K562 (cell line): ENCODE results near the gene CPNE2. TPM values are rescaled to one million over a fixed set of nuclear protein-coding genes. Genes with fewer than 3 reads are reported as not detected.

ENCODE experiments used
- ATAC-seq: fragments of 200-7000 bp; cut with Tn5 transposase; 3 replicates; pipeline ENCODE4 v1.9.1; 2020; ENCODE audit warnings: moderate library complexity
- BruUV-seq: library from RNA; stranded (reverse); fragments of 400-500 nt; replicated peaks from 2 replicates; lab custom pipeline; 2021; lab: Mats Ljungman, UMichigan
- CTCF ChIA-PET: fragments of 300-600 bp; formaldehyde crosslinking; extraction: SDS; loops from one replicate; lab custom pipeline; 2021; ENCODE audit warnings: low intra/inter-chr PET ratio; lab: Yijun Ruan, JAX
- POLR2A ChIA-PET: fragments of 300-600, 350-650 bp; sonication (Branson Sonifier 250); formaldehyde crosslinking; extraction: SDS; loops from one replicate; lab custom pipeline; 2021; ENCODE audit warnings: antibody characterized with exemption, inconsistent platforms; lab: Yijun Ruan, JAX
- DNase-seq, 4 experiments: peaks; one replicate each; pipeline versions ENCODE4 v3.0.0 to v3.0.0-alpha.2; 2011 to 2018; ENCODE audit warnings: low spot score in 3 of 4, mixed read lengths in 3 of 4; ENCODE audit errors: extremely low read depth in 1 of 4
- FAIRE-seq: peaks from 2 replicates; lab custom pipeline; 2011; peaks lifted over from hg19 to GRCh38; lab: Jason Lieb, UNC
- H2AFZ ChIP-seq: 2 replicates; pipeline ENCODE4 v1.6.0; 2011; ENCODE audit warnings: low read depth, low read length, control low read depth, inconsistent platforms
- H3K27ac ChIP-seq: fragments of 200-600 bp; 3 replicates; pipeline ENCODE4 v1.8.0; 2011; ENCODE audit warnings: low read depth, mild to moderate bottlenecking, control low read depth, inconsistent platforms, low read length, moderate library complexity, mixed read lengths; ENCODE audit errors: extremely low read depth
- H3K27me3 ChIP-seq, 2 experiments: fragments of 300-600 bp in 1 of 2; 2 replicates in 1 of 2; 3 replicates in 1 of 2; pipeline versions ENCODE4 v1.6.0 to v1.8.0; 2011; ENCODE audit warnings: inconsistent platforms in 2 of 2, low read length in 2 of 2, mild to moderate bottlenecking in 1 of 2, mixed read lengths in 1 of 2, moderate library complexity in 1 of 2; ENCODE audit not compliant: control insufficient read depth in 2 of 2, insufficient read depth in 2 of 2
- H3K36me3 ChIP-seq: fragments of 300-600 bp; 3 replicates; pipeline ENCODE4 v1.8.0; 2011; ENCODE audit warnings: mild to moderate bottlenecking, low read length, inconsistent platforms; ENCODE audit not compliant: control insufficient read depth, insufficient read depth
- H3K4me1 ChIP-seq, 2 experiments: fragments of 200-600 bp in 1 of 2; replicated peaks in 1 of 2; 2 replicates in 1 of 2; 3 replicates in 1 of 2; pipeline versions ENCODE4 v1.5.1 to v1.8.0; 2011; ENCODE audit warnings: inconsistent platforms in 2 of 2, low read length in 2 of 2, mild to moderate bottlenecking in 1 of 2, mixed read lengths in 1 of 2, moderate library complexity in 1 of 2; ENCODE audit not compliant: control insufficient read depth in 2 of 2, insufficient read depth in 2 of 2
- H3K4me2 ChIP-seq: 2 replicates; pipeline ENCODE4 v1.6.1; 2011; ENCODE audit warnings: low read length, control low read depth, inconsistent platforms, mixed read lengths; ENCODE audit not compliant: insufficient read depth
- H3K4me3 ChIP-seq: fragments of 200-600 bp; sonication (generic), shearing (Covaris generic); 2 replicates; pipeline ENCODE4 v1.5.1; 2016; ENCODE audit warnings: control low read depth, inconsistent platforms
- H3K79me2 ChIP-seq: fragments of 200-600 bp; 3 replicates; pipeline ENCODE4 v1.8.0; 2011; ENCODE audit warnings: low read length, inconsistent platforms; ENCODE audit not compliant: control insufficient read depth, insufficient read depth
- H3K9ac ChIP-seq, 2 experiments: 2 replicates each; pipeline versions ENCODE4 v1.6.0 to v1.6.1; 2011; ENCODE audit warnings: low read depth in 2 of 2, low read length in 2 of 2, control low read depth in 1 of 2, inconsistent platforms in 1 of 2, mild to moderate bottlenecking in 1 of 2, mixed read lengths in 1 of 2; ENCODE audit not compliant: insufficient read depth in 1 of 2
- H3K9me1 ChIP-seq: one replicate; pipeline ENCODE4 v1.6.0; 2011; ENCODE audit warnings: inconsistent platforms, mild to moderate bottlenecking, low read length, moderate library complexity; ENCODE audit not compliant: control insufficient read depth, insufficient read depth
- H3K9me3 ChIP-seq: replicated peaks from 2 replicates; pipeline ENCODE4 v1.5.1; 2011; ENCODE audit warnings: low read depth, low read length, inconsistent platforms; ENCODE audit not compliant: control insufficient read depth, insufficient read depth
- H4K20me1 ChIP-seq: replicated peaks from 2 replicates; pipeline ENCODE4 v1.6.1; 2011; ENCODE audit warnings: low read length, inconsistent platforms, mixed read lengths; ENCODE audit not compliant: control insufficient read depth, insufficient read depth
- CBX3 ChIP-seq, 2 experiments: IDR thresholded peaks; 1 replicate in 1 of 2; 2 replicates in 1 of 2; pipeline ENCODE4 v1.6.1; 2012; ENCODE audit warnings: inconsistent platforms in 2 of 2, low read length in 2 of 2, borderline replicate concordance in 1 of 2, control low read depth in 1 of 2
- ELF1 ChIP-seq: fragments of 200-800 bp; sonication (Bioruptor generic); IDR thresholded peaks from 2 replicates; pipeline ENCODE4 v1.6.1; 2016; ENCODE audit warnings: missing genetic modification characterization, missing compliant biosample characterization
- KHSRP ChIP-seq: fragments of 450-650 bp; IDR thresholded peaks from 2 replicates; pipeline ENCODE4 v1.6.1; 2017
- NR2C1 ChIP-seq, 2 experiments: fragments of 450-650 bp; IDR thresholded peaks; 2 replicates each; pipeline ENCODE4 v1.6.1; 2017; ENCODE audit warnings: mild to moderate bottlenecking in 2 of 2, antibody characterized with exemption in 1 of 2, inconsistent platforms in 1 of 2, missing compliant biosample characterization in 1 of 2, missing genetic modification characterization in 1 of 2
- NR2C2 ChIP-seq, 2 experiments: fragments of 200-800 bp in 1 of 2; sonication (Bioruptor generic) in 1 of 2; sonication (generic) in 1 of 2; formaldehyde crosslinking in 1 of 2; IDR thresholded peaks; 2 replicates each; pipeline versions ENCODE4 v1.6.1 to v1.8.0; 2016 to 2022; ENCODE audit warnings: mild to moderate bottlenecking in 1 of 2, missing compliant biosample characterization in 1 of 2, missing genetic modification characterization in 1 of 2, missing genetic modification reagents in 1 of 2
- WGBS: fragments of 100-300 bp; shearing (Covaris generic); methylation state at CpG from one replicate; pipeline ENCODE4 v1.1.6; 2016; ENCODE audit warnings: low coverage, mixed read lengths; ENCODE audit not compliant: insufficient coverage; ENCODE audit errors: missing lambda C conversion rate; 5-methylcytosine and 5-hydroxymethylcytosine counted together
- in situ Hi-C: fragments of 300-500 bp; cut with MboI; formaldehyde crosslinking; loops from 4 replicates; pipeline ENCODE4 v1.15.0; 2018; ENCODE audit warnings: inconsistent platforms, mixed read lengths
- intact Hi-C: fragments of 100-400 bp; cut with micrococcal nuclease; formaldehyde crosslinking; loops from 2 replicates; pipeline ENCODE4 v1.14.2; 2022
- polyA plus RNA-seq, 8 experiments: library from polyadenylated mRNA; depleted of rRNA in 4 of 8; stranded (reverse) in 5 of 8; unstranded in 3 of 8; fragments of >200 nt; fragmentation: Nextera tagmentation in 2 of 8; fragmentation: Illumina TruSeq in 1 of 8; extraction: Ambion mirVana in 2 of 8; extraction: Trizol in 1 of 8; gene quantifications; 2 replicates each; pipeline versions ENCODE4 v1.2.1 to v1.2.3, GENCODE V29; 2011 to 2014; ENCODE audit warnings: inconsistent platforms in 1 of 8, missing spikeins in 1 of 8
- total RNA-seq, 7 experiments: library from RNA; depleted of rRNA in 6 of 7; stranded (reverse); fragments of >200 nt in 6 of 7; fragmentation: Illumina TruSeq in 2 of 7; extraction: Trizol in 2 of 7; gene quantifications; 2 replicates each; pipeline versions ENCODE4 v1.2.1 to v1.2.3, GENCODE V29; 2011 to 2021; ENCODE audit warnings: low replicate concordance in 1 of 7
- TF ChIP-seq, protein P1 (sequence below): fragments of 250-450 bp; sonication (Bioruptor Pico); IDR thresholded peaks from 2 replicates; pipeline ENCODE4 v1.5.0; 2021

Gene CPNE2
- total and polyA plus RNA-seq, 9 of the 15 experiments (the other 6 are each of a cell fraction or from before 2014, with no cell fraction given), result 3.0 to 13.9 (median 8.6) TPM

- ATAC-seq, result no peak
- TF ChIP-seq CBX3 (IDR thresholded peaks at IDR 0.05; ENCODE audit: borderline replicate concordance in 1 of 2, low read length in 2 of 2), result no peak
- no peak for TF ChIP-seq ELF1 (tag)
- no peak for TF ChIP-seq KHSRP
- TF ChIP-seq NR2C1 (IDR thresholded peaks at IDR 0.05), result peak; percentile 81
- peak; percentile 80 for TF ChIP-seq NR2C1 (tag; IDR thresholded peaks at IDR 0.05)
- TF ChIP-seq, protein P1, sequence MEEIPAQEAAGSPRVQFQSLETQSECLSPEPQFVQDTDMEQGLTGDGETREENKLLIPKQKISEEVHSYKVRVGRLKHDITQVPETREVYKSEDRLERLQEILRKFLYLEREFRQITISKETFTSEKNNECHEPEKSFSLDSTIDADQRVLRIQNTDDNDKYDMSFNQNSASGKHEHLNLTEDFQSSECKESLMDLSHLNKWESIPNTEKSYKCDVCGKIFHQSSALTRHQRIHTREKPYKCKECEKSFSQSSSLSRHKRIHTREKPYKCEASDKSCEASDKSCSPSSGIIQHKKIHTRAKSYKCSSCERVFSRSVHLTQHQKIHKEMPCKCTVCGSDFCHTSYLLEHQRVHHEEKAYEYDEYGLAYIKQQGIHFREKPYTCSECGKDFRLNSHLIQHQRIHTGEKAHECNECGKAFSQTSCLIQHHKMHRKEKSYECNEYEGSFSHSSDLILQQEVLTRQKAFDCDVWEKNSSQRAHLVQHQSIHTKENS (CRISPR knock-in tag), result no peak
- no peak for TF ChIP-seq NR2C2 (CRISPR knock-in tag; IDR thresholded peaks at IDR 0.05)
- peak; percentile 63; the same call in 1 of the 2 replicates for TF ChIP-seq NR2C2 (tag; IDR thresholded peaks at IDR 0.05)
- TF ChIP-seq, all 486 proteins: peak for 2
- in situ Hi-C loops, result no loop called here
- DNase-seq, result no peak
- no peaks in the 10 kb centered on the region for H3K9me3 ChIP-seq
- no peak overlapping the region for H2AFZ ChIP-seq
- no peak for FAIRE-seq
- 19% methylated on average over 7 of the region's 8 CpGs for WGBS
- BruUV-seq, result no TSS peak
- peaks cover 6% of the 10 kb centered on the region for H3K9me1 ChIP-seq
- H3K4me3 ChIP-seq, result no peak overlapping the region
- intact Hi-C loops, result no loop called here
- POLR2A ChIA-PET, result interaction anchor here (0.5 to 1.1 kb wide), 5 partner anchors 13 to 116 kb away, joined by 3 read pairs; partner anchors contain the start of genes PSME3IP1 and RSPRY1
- H4K20me1 ChIP-seq, result no peaks in the 10 kb centered on the region
- H3K4me1 ChIP-seq, result peaks cover 3 to 17% of the 10 kb centered on the region in 2 experiments; a peak in 3 of 5 replicates
- H3K4me2 ChIP-seq, result no peak overlapping the region
- CTCF ChIA-PET, result no interaction called here
- H3K9ac ChIP-seq, result peak overlapping the region in 1 of 2 experiments; percentile 53; a peak in 1 of 4 replicates
- H3K27me3 ChIP-seq, result no peaks in the 10 kb centered on the region; a peak in 1 of 5 replicates
- H3K79me2 ChIP-seq, result no peaks in the 10 kb centered on the region
- H3K36me3 ChIP-seq, result no peaks in the 10 kb centered on the region
- H3K27ac ChIP-seq, result no peak overlapping the region
Observed at GRCh38 chr16:57069635-57070370, 22.6 kb upstream of the CPNE2 start.
